Germinal center (tissue), 1 donor: ENCODE measurements around the gene CLN3.
"Not testable (repeated sequence)": the region's sequence is repeated elsewhere in the genome, so short reads cannot be mapped to it uniquely, and the experiment has no call there.

ENCODE experiments used
- DNase-seq: peaks from one replicate; pipeline ENCODE4 v3.0.0; 2012; ENCODE audit warnings: mixed read lengths, low spot score

CLN3 gene

DNA sequence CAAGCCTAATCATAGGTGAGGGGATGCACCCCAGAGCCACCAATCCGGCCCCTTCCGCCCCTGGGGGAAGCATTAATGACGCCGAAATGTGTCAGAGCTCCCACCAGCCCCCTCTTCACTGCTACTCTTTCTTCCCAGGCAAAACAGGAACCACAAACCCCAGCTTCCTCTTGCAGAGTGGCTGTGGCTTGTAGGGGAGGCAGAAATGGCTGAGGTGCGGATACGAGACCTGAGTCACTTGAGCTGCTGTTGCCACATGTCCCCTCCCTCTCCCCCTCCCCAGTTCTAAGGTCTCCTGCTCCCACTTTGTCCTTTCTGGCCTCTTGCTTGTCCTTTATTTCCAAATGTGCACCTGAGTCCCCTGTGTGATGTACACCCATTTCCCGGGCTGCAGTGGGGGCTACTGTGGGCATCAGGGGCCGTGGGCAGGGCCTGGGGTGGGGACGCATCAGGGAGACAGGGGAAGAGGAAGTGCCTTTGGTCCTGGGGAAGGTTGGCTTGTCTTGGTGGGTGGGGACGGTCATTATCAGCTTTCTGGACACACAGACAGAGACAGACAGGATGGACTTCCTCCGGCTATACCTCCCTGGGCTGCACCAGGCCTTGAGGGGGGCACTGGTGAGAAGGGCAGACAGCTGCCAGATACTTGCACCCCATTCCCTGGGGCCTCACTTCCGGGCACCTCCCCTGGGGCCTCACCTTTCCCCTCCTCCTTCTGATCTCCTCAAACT lies 2.4 kb upstream of the CLN3 start, which contains the start of gene APOBR:
Gene APOBR (plus strand): TSS at position 523 of the 731 bp plus-strand sequence. CDS start 39 bp downstream, at position 562.
- DNase-seq: peak; percentile 87

- DNase-seq: no peak
These were observed 637 bp upstream of the CLN3 start for GRCh38 chr16:28492511-28492910.

GRCh38 chr16:28491230-28491969 lies 474 bp downstream of the CLN3 start:
- no peak for DNase-seq

DNA sequence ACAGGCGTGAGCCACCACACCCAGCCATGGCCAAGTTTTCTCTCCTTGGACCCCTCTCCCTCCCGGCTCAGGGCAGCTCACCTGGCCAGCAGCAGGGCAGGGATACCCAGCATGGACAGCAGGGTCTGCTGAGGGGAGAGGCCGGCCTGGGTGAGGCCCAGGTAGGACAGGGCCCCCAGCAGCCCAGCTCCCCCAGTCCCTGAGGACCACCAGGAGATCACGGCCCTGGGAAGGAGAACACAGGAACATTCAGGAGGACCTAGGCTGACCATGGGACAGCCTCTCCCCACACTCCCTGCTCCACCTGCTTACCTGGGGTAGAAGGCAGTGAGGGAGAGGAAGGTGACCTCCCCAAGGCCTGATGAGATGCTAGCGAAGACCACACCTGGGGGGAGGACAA lies 5.6 kb downstream of the CLN3 start:
- no peak for DNase-seq

GRCh38 chr16:28483361-28483760 lies 8.5 kb downstream of the CLN3 start:
- DNase-seq: not testable (repeated sequence)

DNA sequence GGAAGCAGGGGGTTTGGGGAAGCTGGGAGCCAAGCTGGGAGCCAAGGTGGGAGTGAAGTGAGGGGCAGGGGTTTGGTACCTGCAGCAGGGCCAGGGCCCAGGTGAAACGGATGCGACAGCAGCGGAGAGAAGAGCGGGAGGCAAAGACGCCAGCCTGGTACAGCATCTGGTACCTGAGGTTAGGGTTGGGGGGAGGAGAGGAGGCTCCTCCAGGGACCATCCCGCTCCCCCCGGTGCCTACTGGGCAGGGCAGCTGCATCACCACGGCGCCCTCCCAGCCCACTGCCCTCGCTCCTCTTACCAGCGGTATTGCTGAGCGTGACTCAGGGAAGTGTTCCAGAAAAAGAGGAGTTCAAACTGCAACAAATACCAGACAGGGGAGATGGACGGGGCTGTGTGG lies 9.8 kb downstream of the CLN3 start:
- no peak for DNase-seq

- DNase-seq: no peak
These were observed 13.2 kb downstream of the CLN3 start for GRCh38 chr16:28478506-28479180.

- no peak for DNase-seq
These were observed 14.5 kb downstream of the CLN3 start for GRCh38 chr16:28477311-28477920.

DNA sequence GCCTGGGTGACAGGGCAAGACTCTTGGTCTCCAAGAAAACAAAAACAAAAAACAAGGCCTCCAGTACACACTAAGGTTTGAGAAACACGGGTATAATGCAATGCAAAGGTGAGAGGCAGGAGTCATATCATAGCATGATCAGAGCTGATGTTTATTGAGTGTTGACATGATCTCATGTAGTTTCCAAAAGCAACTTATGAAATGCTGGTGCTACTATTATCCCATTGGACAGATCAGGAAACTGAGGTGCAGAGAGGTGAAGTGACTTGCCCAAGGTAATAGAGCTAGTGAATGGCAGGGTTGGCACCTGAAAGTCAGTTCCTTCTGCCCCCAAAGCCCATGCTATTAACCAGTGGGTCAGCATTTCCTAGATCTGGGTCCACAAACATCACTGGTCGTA lies 16.7 kb downstream of the CLN3 start:
- no peak for DNase-seq

- no peak for DNase-seq
These were observed 18.1 kb downstream of the CLN3 start for GRCh38 chr16:28473714-28474265.

GRCh38 chr16:28447081-28447480 lies 44.8 kb downstream of the CLN3 start:
- not testable (repeated sequence) for DNase-seq

- not testable (repeated sequence) for DNase-seq
These were observed 45.5 kb downstream of the CLN3 start for GRCh38 chr16:28446388-28446787.

DNA sequence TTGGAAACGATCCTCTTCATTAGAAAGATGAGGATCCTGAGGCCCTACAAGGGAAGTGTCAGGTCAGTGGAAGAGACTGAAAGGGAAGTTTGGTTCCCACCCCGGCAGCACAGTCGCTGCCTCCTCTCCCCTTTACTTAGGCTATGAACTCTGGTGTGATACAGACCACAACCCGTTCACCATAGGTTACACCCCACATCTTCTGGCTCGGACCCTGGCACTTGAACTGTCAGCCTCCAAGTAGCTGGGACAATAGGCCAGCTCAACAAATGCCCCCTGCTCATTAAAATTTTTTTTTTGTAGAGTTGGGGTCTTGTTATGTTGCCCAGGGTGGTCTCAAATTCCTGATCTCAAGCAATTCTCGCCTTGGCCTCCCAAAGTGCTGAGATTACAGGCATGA lies 47.9 kb downstream of the CLN3 start:
- DNase-seq: not testable (repeated sequence)

- DNase-seq: not testable (repeated sequence)
These were observed 53.0 kb downstream of the CLN3 start for GRCh38 chr16:28438899-28439298.

DNA sequence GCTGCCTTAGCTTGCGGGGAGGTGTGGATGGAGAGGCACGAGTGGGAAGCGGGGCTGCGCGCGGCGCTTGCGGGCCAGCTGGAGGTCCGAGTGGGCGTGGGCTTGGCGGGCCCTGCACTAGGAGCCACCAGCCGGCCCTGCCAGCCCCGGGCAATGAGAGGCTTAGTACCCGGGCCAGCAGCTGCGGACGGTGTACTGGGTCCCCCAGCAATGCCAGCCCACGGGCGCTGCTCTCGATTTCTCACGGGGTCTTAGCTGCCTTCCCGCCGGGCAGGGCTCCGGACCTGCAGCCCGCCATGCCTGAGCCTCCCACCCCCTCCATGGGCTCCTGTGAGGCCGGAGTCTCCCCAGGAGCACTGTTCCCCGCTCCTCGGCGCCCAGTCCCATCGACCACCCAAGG lies 56.5 kb downstream of the CLN3 start:
- not testable (repeated sequence) for DNase-seq
